Breast epithelium (tissue), 4 donors: Measurements from ENCODE around the gene MRPL38. TPM values are rescaled to one million over a fixed set of nuclear protein-coding genes. Genes with fewer than 3 reads are reported as not detected.

Experiments
- DNase-seq, 2 donors: peaks; one replicate each; pipeline ENCODE4 v3.0.0-alpha.2; 2019; ENCODE audit warnings: low spot score in 2 of 2
- H3K27ac ChIP-seq, 2 donors: fragments of 200-600 bp; sonication (generic) in 1 of 2; one replicate each; pipeline ENCODE4 v1.5.1; 2016 to 2019; ENCODE audit warnings: mild to moderate bottlenecking in 1 of 2
- H3K27me3 ChIP-seq, 2 donors: fragments of 200-600 bp; sonication (generic) in 1 of 2; one replicate each; pipeline versions ENCODE4 v1.5.1 to v1.6.0; 2017 to 2019; ENCODE audit warnings: control low read depth in 1 of 2, mild to moderate bottlenecking in 1 of 2
- H3K36me3 ChIP-seq: fragments of 200-600 bp; one replicate; pipeline ENCODE4 v1.5.1; 2019
- H3K4me1 ChIP-seq, 2 donors: fragments of 200-600 bp; sonication (generic); one replicate each; pipeline ENCODE4 v1.5.1; 2016 to 2019; ENCODE audit warnings: control low read depth in 1 of 2
- H3K4me3 ChIP-seq, 3 donors: fragments of 200-600 bp; sonication (generic); 1 replicate in 2 of 3; 2 replicates in 1 of 3; pipeline ENCODE4 v1.5.1; 2016 to 2019; ENCODE audit warnings: mild to moderate bottlenecking in 3 of 3, moderate library complexity in 2 of 3
- H3K9me3 ChIP-seq, 2 donors: fragments of 200-600 bp; sonication (generic) in 1 of 2; one replicate each; pipeline ENCODE4 v1.5.1; 2016 to 2019; ENCODE audit warnings: control low read depth in 1 of 2
- POLR2A ChIP-seq: fragments of 450-650 bp; IDR thresholded peaks from one replicate; pipeline ENCODE4 v1.6.1; 2016; ENCODE audit warnings: antibody characterized with exemption, mild to moderate bottlenecking, moderate library complexity
- POLR2AphosphoS5 ChIP-seq, 3 donors: sonication (generic); formaldehyde crosslinking; IDR thresholded peaks; one replicate each; pipeline ENCODE4 v1.6.1; 2017; ENCODE audit warnings: antibody characterized with exemption in 3 of 3
- intact Hi-C: fragments of 100-400 bp; cut with DNase I; formaldehyde crosslinking; loops from one replicate; pipeline ENCODE4 v1.15.1; 2023; ENCODE audit warnings: low total_unique reads
- total RNA-seq, 3 donors: library from RNA; depleted of rRNA; stranded (reverse); fragments of >200 nt; gene quantifications; one replicate each; pipeline ENCODE4 v1.1.0, GENCODE V29; 2016
- TF ChIP-seq, protein P1 (sequence below), 3 donors: fragments of 450-650 bp; IDR thresholded peaks; one replicate each; pipeline ENCODE4 v1.5.1; 2016 to 2017; ENCODE audit warnings: antibody characterized with exemption in 3 of 3, mild to moderate bottlenecking in 3 of 3, moderate library complexity in 3 of 3

Gene MRPL38
- total RNA-seq, 3 donors from 2014 or later: 29.4 to 39.0 (median 36.6) TPM

DNA sequence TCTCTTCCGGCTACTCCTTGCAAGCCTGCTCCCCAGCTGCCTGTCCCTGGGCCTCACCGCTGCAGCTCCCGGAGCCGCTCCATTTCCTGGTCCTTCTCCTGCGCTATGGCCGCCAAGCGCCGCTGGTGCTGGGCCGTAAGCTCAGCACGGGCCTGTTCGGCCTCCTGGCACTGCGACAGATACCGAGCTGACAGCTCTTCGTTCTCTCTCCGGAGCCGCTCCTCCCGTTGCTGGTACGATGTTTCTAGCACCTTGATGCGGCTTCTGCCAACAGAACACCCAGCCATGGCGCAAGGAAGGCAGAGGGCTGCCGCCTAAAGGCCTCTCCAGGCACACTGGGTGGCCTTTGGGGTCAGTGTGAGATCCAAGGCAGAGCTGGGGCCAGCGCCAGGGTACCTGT lies 14.9 kb upstream of the MRPL38 start:
- no peak overlapping the region for H3K4me3 ChIP-seq
- no peaks in the 10 kb centered on the region for H3K27me3 ChIP-seq
- no peak overlapping the region for H3K27ac ChIP-seq
- no peaks in the 10 kb centered on the region for H3K9me3 ChIP-seq
- DNase-seq: no peak
- H3K36me3 ChIP-seq: no peaks in the 10 kb centered on the region
- TF ChIP-seq POLR2A (no peak), POLR2AphosphoS5 (IDR thresholded peaks at IDR 0.05) (no peak)
- TF ChIP-seq, protein P1, sequence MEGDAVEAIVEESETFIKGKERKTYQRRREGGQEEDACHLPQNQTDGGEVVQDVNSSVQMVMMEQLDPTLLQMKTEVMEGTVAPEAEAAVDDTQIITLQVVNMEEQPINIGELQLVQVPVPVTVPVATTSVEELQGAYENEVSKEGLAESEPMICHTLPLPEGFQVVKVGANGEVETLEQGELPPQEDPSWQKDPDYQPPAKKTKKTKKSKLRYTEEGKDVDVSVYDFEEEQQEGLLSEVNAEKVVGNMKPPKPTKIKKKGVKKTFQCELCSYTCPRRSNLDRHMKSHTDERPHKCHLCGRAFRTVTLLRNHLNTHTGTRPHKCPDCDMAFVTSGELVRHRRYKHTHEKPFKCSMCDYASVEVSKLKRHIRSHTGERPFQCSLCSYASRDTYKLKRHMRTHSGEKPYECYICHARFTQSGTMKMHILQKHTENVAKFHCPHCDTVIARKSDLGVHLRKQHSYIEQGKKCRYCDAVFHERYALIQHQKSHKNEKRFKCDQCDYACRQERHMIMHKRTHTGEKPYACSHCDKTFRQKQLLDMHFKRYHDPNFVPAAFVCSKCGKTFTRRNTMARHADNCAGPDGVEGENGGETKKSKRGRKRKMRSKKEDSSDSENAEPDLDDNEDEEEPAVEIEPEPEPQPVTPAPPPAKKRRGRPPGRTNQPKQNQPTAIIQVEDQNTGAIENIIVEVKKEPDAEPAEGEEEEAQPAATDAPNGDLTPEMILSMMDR (IDR thresholded peaks at IDR 0.05): no peak
- intact Hi-C loops: no loop called here
- H3K4me1 ChIP-seq: no peaks in the 10 kb centered on the region

DNA sequence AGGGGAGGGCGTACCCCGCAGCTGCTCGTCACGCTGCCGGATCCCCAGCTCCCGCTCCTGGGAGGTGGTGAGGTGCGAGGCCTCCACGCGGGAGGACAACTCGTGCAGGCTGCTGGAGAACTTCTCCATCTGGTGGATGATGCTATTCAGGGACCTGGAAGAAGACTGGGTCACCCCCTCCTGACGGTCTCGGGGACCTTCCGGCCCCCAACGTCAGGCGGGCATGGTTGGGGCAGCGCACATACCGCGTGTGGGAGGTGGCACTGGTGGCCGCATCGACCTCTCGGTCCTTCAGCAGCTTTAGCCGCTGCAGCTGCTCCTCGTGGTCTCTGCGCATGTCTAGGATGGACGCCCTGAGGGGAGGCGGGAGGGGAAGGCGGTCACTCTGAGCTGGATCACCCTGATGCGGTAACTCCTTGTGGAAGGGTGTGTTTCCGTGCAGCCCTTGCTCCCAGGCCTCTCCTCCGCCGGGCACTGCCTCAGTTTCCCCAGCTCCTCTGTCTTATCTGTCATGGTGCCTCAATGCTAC lies 13.3 kb upstream of the MRPL38 start:
- Histone ChIP-seq H3K27me3 (no peaks in the 10 kb centered on the region), H3K4me3 (no peak overlapping the region), H3K36me3 (no peaks in the 10 kb centered on the region), H3K4me1 (no peaks in the 10 kb centered on the region), H3K27ac (no peak overlapping the region), H3K9me3 (no peaks in the 10 kb centered on the region)
- DNase-seq: no peak
- intact Hi-C loops: no loop called here
- TF ChIP-seq, protein P1 (IDR thresholded peaks at IDR 0.05): no peak
- TF ChIP-seq POLR2A: no peak
- TF ChIP-seq POLR2AphosphoS5 (IDR thresholded peaks at IDR 0.05): no peak

DNA sequence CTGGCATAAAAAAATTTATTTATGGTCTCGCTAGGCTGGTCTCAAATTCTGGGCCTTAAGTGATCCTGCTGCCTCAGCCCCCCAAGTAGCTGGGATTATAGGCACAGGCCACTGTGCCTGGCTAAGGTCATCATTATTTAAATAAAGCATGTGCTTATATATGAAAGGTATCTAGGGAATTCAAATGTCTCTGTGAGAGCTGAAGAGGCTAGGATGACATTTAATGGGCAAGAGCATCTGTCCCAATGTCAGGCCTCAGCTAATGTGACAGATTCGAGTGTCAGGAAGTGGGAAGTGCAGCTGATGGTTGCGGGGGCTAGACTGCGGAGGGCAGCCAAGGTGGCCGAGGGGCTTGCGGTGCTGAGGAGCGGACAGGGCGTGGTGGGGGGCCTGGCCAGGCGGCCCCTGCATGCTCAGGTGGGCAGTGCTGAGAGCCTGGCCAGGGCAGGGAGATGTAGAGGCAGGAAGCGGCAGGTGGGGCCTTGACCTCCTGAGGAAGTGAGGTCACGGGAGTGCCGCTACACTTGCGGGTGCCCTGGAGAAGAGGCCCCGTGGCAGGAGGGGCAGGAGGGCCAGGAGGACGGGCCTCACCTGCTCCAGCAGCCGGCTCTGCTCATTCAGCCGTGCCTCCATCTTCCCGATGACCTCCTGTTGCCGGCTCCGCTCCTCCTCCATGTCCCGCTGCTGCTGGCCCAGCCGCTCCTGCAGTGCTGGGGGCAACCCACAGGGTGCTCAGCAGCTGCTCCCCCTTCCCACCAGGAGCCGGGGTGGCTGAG lies 12.6 kb upstream of the MRPL38 start:
- Histone ChIP-seq H3K27me3 (no peaks in the 10 kb centered on the region), H3K4me1 (no peaks in the 10 kb centered on the region), H3K4me3 (no peak overlapping the region), H3K27ac (no peak overlapping the region), H3K9me3 (no peaks in the 10 kb centered on the region), H3K36me3 (no peaks in the 10 kb centered on the region)
- TF ChIP-seq POLR2AphosphoS5 (IDR thresholded peaks at IDR 0.05) (no peak), POLR2A (no peak)
- TF ChIP-seq, protein P1 (IDR thresholded peaks at IDR 0.05): no peak
- no peak for DNase-seq
- intact Hi-C loops: no loop called here

DNA sequence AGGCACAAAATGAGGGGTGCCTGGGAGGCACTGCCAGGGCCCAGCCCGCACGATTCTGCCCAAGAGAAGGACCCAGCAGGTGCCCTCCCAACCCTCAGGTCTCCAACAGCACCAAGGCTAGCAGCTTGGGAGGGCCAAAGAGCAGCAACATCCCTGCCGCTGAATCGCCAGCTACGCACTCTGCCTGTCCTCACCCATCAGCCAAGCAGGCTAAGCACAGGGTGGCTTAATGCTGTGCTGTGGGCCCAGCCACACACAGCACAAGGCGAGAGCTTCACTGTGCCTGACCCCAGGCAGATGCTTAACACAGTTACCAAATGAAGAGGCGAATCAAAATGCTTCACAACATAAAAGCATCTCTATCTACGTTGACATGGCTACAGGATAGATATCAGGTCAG lies 10.6 kb upstream of the MRPL38 start:
- intact Hi-C loops: no loop called here
- DNase-seq: no peak
- H3K9me3 ChIP-seq: no peaks in the 10 kb centered on the region
- H3K4me3 ChIP-seq: no peak overlapping the region
- H3K4me1 ChIP-seq: peaks cover 0 to 3% of the 10 kb centered on the region in 2 donors
- H3K27ac ChIP-seq: no peak overlapping the region
- no peaks in the 10 kb centered on the region for H3K27me3 ChIP-seq
- TF ChIP-seq POLR2AphosphoS5 (IDR thresholded peaks at IDR 0.05) (no peak), POLR2A (no peak)
- TF ChIP-seq, protein P1 (IDR thresholded peaks at IDR 0.05): no peak
- no peaks in the 10 kb centered on the region for H3K36me3 ChIP-seq

DNA sequence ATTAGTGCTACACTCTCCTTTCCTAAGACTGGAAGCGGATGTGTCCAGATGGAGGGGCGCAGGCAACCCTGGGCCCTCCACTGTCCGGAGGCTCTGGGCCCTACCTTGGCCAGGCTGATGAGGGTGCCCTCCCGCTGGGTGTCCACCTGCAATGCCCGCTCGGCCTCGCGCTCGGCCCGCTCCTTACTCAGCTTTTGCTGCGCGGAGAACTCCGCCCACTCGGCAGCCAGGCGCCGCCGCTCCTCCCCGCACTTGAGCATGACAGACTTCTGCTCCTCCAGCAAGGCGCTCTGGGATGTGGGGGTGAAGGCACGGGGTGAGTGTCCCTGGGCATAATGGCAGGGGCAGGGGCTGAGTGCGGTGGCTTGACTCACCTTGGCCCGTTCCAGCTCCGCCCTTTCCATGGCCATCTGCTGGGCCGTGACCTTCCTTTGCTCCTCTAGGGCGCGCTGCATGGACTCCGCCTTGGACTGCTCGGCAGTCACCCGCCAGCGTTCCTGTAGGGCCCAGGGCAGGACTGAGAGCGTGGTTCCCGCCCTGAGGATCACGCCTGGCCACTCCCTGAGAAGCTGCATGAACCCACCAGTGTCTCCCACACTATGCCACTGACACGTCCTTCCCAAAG lies 10.1 kb upstream of the MRPL38 start:
- Histone ChIP-seq H3K4me3 (no peak overlapping the region), H3K9me3 (no peaks in the 10 kb centered on the region), H3K27ac (no peak overlapping the region), H3K36me3 (no peaks in the 10 kb centered on the region), H3K27me3 (no peaks in the 10 kb centered on the region), H3K4me1 (peaks cover 0 to 7% of the 10 kb centered on the region in 2 donors)
- intact Hi-C loops: no loop called here
- no peak for DNase-seq
- TF ChIP-seq POLR2A (no peak), POLR2AphosphoS5 (IDR thresholded peaks at IDR 0.05) (no peak)
- TF ChIP-seq, protein P1 (IDR thresholded peaks at IDR 0.05): no peak
